GM12878 (cell line): ENCODE data around the gene AIG1.

Source experiments
- CHD4 ChIP-seq: fragments of 200-600 bp; sonication (generic); IDR thresholded peaks from 2 replicates; pipeline ENCODE4 v1.6.1; 2016; ENCODE audit warnings: mild to moderate bottlenecking
- POLR2A ChIP-seq: IDR thresholded peaks from 2 replicates; pipeline ENCODE4 v1.6.1; 2011; ENCODE audit warnings: low read depth, mild to moderate bottlenecking, low read length
- TF ChIP-seq, protein P1 (sequence below), 3 experiments: IDR thresholded peaks in 2 of 3; conservative IDR thresholded peaks in 1 of 3; 2 replicates each; pipeline ENCODE4 v1.5.1; 2011; ENCODE audit warnings: low read depth in 3 of 3, low read length in 3 of 3, mild to moderate bottlenecking in 3 of 3, control low read depth in 2 of 3, moderate library complexity in 2 of 3, inconsistent platforms in 1 of 3, mixed read lengths in 1 of 3; ENCODE audit not compliant: control insufficient read depth in 2 of 3, insufficient read depth in 1 of 3; ENCODE audit errors: extremely low read depth in 1 of 3

DNA sequence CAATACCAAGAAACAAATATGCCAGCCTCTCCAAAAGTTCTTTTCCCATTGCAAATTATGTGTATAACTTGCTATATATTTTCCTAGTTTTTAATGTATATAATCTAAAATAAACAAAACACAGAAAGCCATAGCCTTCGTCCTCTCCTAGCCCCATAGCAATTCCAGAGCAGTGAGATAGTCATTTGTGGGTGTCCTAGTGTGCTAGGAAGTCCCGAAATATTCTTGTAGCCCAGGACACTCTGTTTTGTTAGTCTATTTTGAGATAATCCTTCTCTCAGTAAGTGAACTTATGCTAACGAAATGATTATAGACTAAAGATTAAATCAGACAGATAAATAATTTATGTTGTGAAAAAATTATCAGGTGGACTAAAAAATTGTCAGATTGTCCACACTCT lies 90.7 kb downstream of the AIG1 start:
- TF ChIP-seq POLR2A (no peak), CHD4 (no peak)
- TF ChIP-seq, protein P1, sequence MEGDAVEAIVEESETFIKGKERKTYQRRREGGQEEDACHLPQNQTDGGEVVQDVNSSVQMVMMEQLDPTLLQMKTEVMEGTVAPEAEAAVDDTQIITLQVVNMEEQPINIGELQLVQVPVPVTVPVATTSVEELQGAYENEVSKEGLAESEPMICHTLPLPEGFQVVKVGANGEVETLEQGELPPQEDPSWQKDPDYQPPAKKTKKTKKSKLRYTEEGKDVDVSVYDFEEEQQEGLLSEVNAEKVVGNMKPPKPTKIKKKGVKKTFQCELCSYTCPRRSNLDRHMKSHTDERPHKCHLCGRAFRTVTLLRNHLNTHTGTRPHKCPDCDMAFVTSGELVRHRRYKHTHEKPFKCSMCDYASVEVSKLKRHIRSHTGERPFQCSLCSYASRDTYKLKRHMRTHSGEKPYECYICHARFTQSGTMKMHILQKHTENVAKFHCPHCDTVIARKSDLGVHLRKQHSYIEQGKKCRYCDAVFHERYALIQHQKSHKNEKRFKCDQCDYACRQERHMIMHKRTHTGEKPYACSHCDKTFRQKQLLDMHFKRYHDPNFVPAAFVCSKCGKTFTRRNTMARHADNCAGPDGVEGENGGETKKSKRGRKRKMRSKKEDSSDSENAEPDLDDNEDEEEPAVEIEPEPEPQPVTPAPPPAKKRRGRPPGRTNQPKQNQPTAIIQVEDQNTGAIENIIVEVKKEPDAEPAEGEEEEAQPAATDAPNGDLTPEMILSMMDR (IDR thresholded peaks at IDR 0.05 in 2 of 3, conservative IDR thresholded peaks at IDR 0.05 in 1 of 3; ENCODE audit: control insufficient read depth in 2 of 3, extremely low read depth in 1 of 3, insufficient read depth in 1 of 3, low read depth in 3 of 3, low read length in 3 of 3): no peak
